Nucleus accumbens (tissue), 56 donors: Measurements from ENCODE around the gene HOATZ.
A peak's percentile ranks its signal among the peaks of the same experiment; 100 is the strongest.

Experiments
- DNase-seq, 56 donors: peaks; one replicate each; lab custom pipeline; 2025; lab: John Stamatoyannopoulos, UW

The HOATZ gene

DNA sequence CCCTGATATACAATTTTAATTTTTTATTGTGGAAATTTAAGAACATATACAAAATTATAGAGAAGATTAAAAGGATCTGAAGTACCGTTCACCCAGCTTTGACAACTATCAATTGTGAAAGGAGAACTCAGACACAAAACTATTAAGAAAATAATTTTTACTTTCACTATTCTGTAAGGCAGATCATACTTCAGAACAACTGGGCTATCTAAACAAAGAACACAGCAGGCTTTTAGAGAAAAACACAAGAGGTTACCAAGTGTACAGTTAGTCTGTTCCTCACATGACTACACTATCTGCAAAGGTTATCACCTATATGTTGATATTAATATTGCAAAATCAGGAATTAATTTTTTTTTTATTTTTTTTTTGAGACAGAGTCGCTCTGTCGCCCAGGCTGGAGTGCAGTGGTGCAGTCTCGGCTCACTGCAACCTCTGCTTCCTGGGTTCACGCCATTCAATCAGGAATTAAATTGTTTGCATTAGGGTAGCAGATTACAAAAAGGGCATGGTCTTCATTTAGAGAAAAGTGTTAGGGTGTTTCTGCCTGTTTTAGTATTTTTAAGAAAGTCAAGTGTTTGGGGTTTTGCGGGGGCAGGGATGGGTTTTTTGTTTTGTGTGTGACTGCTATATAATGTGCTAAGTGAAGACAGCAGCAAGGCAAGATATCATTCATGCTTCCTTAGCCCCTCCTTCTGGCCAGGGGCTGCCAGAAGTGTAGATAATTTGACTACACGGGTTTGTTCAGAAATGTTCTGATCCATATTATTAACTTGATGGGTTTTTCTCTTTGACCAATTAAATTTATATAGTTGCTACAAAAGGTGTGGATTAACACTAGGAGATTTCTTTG is 60.0 kb downstream of the HOATZ start:
- no peak for DNase-seq

DNA sequence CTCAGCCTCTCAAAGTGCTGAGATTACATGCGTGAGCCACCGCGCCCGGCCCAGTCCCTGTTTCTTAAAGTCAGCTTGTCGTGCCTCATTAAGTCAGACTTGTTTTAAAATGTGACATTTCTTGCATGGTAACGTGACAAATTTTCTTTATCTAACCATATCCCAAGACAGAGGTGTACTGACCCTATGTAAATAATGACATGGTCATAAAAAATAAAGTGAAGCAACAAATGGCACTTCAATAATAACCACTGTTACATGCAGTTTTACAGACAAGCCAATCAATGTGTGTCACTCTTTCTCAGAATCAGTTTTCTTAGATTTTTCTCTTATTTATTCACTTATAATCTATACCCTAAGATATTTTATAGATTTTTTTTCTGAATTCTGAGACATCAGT is 61.2 kb downstream of the HOATZ start:
- DNase-seq: no peak

DNA sequence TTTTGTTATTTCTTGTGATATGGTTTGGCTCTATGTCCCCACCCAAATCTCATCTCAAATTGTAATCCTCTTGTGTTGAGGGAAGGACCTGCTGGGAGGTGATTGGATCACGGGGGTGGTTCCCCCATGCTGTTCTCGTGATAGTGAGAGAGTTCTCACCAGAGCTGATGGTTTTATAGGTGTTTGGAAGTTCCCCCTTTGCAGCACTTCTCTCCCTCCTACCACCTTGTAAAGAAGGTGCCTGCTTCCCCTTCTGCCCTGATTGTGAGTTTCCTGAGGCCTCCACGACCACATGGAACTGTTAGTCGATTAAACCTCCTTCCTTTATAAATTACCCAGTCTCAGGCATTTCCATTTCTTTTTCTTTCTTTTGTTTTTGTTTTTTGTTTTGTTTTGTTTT is 63.2 kb downstream of the HOATZ start:
- no peak for DNase-seq

DNA sequence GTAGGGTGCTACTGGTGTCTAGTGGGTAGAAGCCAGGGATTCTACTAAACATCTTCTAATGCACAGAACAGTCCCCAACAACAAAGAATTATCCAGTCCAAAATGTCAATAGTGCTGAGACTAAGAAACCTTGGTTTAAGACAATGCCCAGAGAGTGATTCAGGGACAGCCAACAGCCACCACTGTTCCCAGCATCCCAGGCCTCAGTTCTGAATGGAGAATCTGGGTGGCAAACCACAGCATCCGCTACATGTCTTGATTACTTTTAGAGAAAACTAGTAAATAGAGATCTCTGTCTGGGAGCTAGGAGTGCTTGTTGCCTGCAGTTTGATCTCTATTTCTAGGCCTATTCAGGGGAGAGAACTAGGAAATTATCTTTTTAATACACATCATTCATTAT is 66.8 kb downstream of the HOATZ start:
- no peak for DNase-seq

DNA sequence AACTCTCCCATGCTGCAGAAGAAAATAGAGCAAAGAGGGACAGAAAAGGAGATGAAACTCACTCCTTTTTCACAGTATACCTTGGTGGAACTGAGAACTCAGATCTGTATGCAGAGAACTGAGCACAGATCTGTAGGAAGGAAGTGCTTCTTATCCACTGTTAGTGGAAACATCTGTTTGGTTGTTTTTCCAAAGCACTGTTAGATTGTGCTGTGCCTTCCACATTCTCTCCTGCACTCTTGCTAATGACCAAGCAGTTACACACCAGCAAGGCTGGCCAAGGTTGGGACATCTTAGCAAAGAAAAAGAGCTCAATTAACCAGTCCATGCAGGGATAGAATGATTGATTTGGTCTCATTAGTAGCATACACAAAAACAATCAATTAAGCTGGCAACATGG is 67.6 kb downstream of the HOATZ start:
- DNase-seq: no peak

DNA sequence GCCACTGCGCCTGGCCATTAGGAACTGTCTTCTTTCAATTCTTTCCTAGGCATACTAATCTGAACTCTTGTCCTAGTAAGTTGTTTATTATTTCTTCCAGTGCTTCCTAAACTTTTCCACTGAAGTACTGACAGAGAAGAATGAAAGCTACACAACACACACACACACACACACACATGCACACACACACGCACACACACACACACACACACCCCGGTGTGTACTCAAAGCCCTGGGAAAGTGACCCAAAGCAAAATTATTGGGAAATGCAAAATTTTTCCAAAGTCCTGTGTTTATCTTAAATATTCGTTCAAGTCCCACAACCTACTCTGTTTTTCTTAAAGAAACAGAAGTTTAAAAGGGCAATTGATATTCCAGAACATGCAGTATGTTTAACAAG is 68.3 kb downstream of the HOATZ start:
- no peak for DNase-seq

DNA sequence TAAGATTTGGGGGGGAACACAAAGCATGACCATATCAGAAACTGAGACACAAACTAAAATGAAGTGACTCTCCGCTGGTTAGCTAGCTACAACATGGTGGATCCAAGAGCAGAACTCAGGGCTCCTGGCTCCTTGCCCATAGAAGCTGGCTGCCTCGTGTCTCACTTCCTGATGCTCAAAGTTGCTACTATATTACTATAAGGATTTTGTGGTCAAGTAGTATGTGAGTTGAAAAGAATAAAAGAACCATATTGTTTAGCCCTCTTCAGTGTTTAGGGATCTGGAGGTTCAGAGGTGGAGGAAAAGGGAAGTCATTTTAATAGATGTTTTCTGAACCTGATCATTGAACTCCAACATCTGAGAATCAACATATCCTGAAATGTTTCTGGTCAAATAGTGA is 70.8 kb downstream of the HOATZ start:
- DNase-seq: no peak

DNA sequence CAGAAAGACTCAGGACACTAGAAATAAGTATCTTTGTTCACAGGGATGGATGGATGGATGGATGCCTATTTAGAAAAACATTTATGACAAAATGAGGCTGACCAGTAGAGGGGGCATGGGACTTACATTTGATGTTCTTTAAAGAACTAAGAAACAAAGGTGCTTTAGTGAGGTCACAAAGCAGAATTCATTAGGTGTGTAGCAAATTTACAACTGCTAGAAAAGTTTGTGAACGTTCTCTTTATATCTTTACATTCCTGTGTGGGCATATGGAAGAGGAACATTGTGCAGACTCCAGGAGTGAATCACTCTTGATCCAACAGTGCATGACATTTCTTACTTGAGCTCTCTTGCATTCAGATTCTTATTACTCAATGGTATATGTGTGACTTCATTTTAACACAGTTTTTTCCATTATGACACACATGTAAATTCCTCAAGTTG is 71.8 kb downstream of the HOATZ start:
- peak in 2 of 56 donors; percentile 6 to 22 for DNase-seq
